ENCODE measurements around the gene HHAT.

The HHAT gene

DNA sequence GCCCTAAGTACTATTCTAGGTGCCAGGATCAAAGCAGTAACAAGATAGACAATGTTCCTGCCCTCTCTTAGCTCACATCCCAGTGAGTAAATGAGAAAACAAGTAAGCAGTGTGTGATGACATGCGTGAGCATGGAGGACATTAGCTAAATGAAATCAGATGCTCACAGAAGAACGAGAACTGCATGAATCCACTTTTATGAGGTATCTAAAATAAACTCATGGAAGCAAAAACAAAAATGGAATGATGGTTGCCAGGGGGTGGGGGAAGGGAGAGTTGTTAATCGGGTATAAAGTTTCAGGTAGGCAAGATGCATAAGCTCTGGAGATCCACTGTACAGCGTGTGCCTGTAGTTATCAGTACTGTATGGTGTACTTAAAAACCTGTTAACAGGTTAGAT, 195.1 kb downstream of the HHAT start:
- TF ChIP-seq, protein P1, sequence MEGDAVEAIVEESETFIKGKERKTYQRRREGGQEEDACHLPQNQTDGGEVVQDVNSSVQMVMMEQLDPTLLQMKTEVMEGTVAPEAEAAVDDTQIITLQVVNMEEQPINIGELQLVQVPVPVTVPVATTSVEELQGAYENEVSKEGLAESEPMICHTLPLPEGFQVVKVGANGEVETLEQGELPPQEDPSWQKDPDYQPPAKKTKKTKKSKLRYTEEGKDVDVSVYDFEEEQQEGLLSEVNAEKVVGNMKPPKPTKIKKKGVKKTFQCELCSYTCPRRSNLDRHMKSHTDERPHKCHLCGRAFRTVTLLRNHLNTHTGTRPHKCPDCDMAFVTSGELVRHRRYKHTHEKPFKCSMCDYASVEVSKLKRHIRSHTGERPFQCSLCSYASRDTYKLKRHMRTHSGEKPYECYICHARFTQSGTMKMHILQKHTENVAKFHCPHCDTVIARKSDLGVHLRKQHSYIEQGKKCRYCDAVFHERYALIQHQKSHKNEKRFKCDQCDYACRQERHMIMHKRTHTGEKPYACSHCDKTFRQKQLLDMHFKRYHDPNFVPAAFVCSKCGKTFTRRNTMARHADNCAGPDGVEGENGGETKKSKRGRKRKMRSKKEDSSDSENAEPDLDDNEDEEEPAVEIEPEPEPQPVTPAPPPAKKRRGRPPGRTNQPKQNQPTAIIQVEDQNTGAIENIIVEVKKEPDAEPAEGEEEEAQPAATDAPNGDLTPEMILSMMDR (IDR thresholded peaks at IDR 0.05; ENCODE audit: insufficient read depth, low read depth, low read length, missing control alignments), result no peak
- no peak for DNase-seq (ENCODE audit: low read depth)
- H3K4me3 ChIP-seq (ENCODE audit: low read depth, low read length), result no peak overlapping the region

DNA sequence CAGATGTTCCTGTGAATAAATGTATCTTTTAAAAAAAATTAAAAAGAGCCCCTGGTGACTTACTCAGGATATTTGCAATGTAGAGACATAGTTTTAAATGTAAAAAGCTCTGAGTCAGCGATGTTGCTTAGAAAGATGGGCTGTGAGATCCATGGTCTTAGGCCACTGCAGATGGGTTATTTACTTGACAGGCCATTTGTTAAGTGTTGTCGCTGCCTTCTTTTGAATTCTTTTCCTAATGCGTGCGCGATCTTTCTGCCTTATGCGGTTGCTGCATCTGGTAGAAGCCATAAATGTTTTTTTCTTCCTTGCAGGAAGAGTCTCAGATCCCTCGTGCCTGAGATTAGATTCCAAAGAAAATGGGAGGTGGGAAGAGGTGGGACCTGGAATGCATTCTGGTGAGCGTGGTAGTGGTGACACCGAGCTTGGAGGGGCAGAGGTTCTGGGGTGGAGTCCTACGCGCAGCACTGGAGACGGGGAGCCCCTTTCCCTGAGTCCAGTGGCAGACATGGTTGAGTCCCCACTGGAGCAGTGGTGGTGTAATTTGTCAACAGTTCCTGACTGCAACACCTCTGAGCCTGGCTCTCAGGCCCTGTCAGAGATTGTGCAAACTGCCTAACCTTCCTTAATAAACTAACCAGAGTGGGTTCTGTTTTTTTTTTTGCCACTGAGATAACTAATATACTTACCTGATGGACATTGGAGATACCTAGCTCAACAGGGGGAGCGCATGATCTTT, 197.2 kb downstream of the HHAT start:
- DNase-seq (ENCODE audit: low read depth), result no peak
- no peak overlapping the region for H3K4me3 ChIP-seq (ENCODE audit: low read depth, low read length)
- TF ChIP-seq, protein P1 (IDR thresholded peaks at IDR 0.05; ENCODE audit: insufficient read depth, low read depth, low read length, missing control alignments), result no peak

DNA sequence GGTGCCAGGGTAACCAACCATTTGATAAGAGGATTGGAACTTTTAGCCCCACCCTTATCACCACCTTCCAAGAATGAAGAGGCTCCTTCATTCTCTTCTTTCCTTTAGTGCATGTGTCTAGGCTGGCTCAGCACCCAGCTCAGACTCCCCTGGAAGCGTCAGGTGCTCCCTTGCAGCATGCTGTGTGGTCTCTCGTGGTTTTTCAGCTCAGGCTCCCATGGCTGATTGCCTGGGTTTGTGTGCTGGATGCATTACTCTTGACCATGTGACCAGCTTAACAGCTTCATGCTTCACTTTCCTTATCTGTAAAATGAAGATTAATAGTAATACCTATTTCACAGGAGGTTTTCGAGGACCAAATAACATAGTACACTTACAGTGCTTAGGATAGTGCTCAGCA, 198.4 kb downstream of the HHAT start:
- DNase-seq (ENCODE audit: low read depth), result no peak
- TF ChIP-seq, protein P1 (IDR thresholded peaks at IDR 0.05; ENCODE audit: insufficient read depth, low read depth, low read length, missing control alignments), result no peak
- no peak overlapping the region for H3K4me3 ChIP-seq (ENCODE audit: low read depth, low read length)

DNA sequence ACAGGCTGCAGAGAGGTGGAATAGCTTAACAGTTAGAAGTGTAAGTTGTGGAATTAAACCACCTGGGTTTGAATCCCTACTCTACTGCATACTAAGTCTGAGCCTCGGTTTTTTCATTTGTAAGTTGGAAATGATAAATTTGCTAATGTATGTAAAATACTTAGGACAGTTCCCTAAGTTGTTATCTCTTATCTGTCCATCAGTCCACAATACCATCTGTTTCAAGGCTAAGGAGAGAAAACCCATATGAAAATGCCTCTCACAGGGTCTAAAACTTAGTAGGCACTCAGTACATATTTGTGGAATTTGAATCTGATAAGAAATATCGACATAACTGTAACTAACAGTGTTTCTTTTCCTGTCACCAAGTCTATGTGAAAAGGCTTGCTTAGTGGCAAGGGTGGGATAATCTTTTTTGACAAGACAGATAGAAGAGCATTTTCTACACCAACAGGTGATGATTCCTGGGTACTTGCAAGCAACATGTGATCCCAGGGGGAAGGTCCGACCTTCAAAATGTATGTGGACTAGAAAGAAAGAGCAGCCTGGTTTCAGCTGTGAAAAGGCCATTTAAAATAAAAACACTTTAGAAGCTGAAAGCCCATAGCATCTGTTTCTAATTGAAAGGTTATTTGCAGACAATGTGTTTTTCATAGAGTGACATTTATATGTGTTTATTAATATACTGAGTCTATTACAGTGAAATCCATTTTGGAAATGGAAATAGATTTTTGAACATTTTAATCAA, 202.9 kb downstream of the HHAT start:
- TF ChIP-seq, protein P1 (IDR thresholded peaks at IDR 0.05; ENCODE audit: insufficient read depth, low read depth, low read length, missing control alignments), result no peak
- DNase-seq (ENCODE audit: low read depth), result no peak

DNA sequence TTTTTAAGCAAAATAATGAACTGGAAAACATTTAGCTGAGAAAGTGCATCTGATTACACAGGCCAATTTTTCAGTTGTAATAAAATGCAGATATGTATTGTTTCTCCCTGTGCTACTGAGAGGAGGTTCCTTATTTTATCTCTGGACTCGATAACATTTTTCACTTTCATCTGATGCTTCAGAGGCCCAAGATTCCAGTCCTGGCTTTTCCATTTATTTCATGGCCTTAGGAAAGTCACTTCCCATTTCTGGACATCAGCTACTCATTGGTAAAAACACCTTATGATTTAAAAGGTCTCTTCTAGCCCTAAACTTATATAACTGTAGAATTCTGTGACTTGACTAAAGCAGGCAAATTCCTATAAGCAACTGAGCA, 203.5 kb downstream of the HHAT start:
- no peak overlapping the region for H3K4me3 ChIP-seq (ENCODE audit: low read depth, low read length)
- TF ChIP-seq, protein P1 (IDR thresholded peaks at IDR 0.05; ENCODE audit: insufficient read depth, low read depth, low read length, missing control alignments), result no peak
- DNase-seq (ENCODE audit: low read depth), result no peak

More for the DNA sequence above, 202.9 kb downstream of the HHAT start:
- no peak overlapping the region for H3K4me3 ChIP-seq (ENCODE audit: low read depth, low read length)

DNA sequence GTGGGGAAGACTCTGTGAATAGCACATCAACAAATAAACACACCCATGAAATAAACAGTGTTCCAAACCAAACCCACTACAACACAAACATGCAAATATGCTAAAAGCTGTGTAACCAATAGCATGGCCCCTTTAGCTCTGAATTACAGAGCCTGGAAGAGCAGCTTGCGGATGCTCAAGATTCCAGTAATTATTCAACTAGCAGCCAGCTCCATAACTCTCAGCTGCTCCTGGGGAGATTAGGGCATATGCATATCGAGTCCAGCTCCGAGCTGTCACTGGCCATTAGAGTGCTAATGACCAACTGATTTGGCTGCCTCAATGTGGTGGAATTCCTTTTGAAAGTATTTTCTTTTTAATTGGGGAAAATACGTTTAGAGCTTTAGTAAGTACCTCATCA, 207.1 kb downstream of the HHAT start:
- DNase-seq (ENCODE audit: low read depth), result no peak
- TF ChIP-seq, protein P1 (IDR thresholded peaks at IDR 0.05; ENCODE audit: insufficient read depth, low read depth, low read length, missing control alignments), result no peak
- no peak overlapping the region for H3K4me3 ChIP-seq (ENCODE audit: low read depth, low read length)

Data from GM12865 (cell line).